Esophagus squamous epithelium (tissue), 5 donors: Measurements from ENCODE around the gene SMYD3. TPM values are rescaled to one million over a fixed set of nuclear protein-coding genes. Genes with fewer than 3 reads are reported as not detected.

Source experiments
- DNase-seq: peaks from one replicate; lab custom pipeline; 2025; lab: John Stamatoyannopoulos, UW
- H3K27ac ChIP-seq, 4 donors: fragments of 200-600 bp; sonication (generic); one replicate each; pipeline ENCODE4 v1.5.1; 2016 to 2019; ENCODE audit warnings: mild to moderate bottlenecking in 1 of 4
- H3K27me3 ChIP-seq, 4 donors: fragments of 200-600 bp; sonication (generic); 1 replicate in 3 of 4; 2 replicates in 1 of 4; pipeline versions ENCODE4 v1.5.1 to v1.6.0; 2017 to 2021; ENCODE audit warnings: antibody characterized with exemption in 1 of 4
- H3K36me3 ChIP-seq, 3 donors: fragments of 200-600 bp; sonication (generic); one replicate each; pipeline ENCODE4 v1.5.1; 2016 to 2019
- H3K4me1 ChIP-seq, 3 donors: fragments of 200-600 bp; sonication (generic); one replicate each; pipeline ENCODE4 v1.5.1; 2017 to 2019
- H3K4me3 ChIP-seq, 4 donors: fragments of 200-600 bp; sonication (generic); 1 replicate in 3 of 4; 2 replicates in 1 of 4; pipeline ENCODE4 v1.5.1; 2016 to 2019; ENCODE audit warnings: mild to moderate bottlenecking in 2 of 4, moderate library complexity in 1 of 4
- H3K9me3 ChIP-seq, 3 donors: fragments of 200-600 bp; sonication (generic); one replicate each; pipeline ENCODE4 v1.5.1; 2016 to 2019
- CTCF ChIP-seq, 6 experiments: fragments of 450-650 bp in 4 of 6; fragments of 200-600 bp in 2 of 6; sonication (generic) in 2 of 6; IDR thresholded peaks; one replicate each; pipeline ENCODE4 v1.5.1; 2016 to 2019; ENCODE audit warnings: antibody characterized with exemption in 6 of 6, mild to moderate bottlenecking in 4 of 6, moderate library complexity in 4 of 6
- POLR2A ChIP-seq, 4 donors: fragments of 450-650 bp; IDR thresholded peaks; one replicate each; pipeline ENCODE4 v1.6.1; 2017; ENCODE audit warnings: antibody characterized with exemption in 4 of 4, mild to moderate bottlenecking in 4 of 4, moderate library complexity in 3 of 4
- WGBS, 2 donors: methylation state at CpG; one replicate each; pipeline ENCODE4 v1.1.5; 2018; 5-methylcytosine and 5-hydroxymethylcytosine counted together
- intact Hi-C: fragments of 100-400 bp; cut with DNase I; formaldehyde crosslinking; loops from one replicate; pipeline ENCODE4 v1.15.0; 2022
- total RNA-seq, 4 donors: library from RNA; depleted of rRNA; stranded (reverse); fragments of >200 nt; gene quantifications; one replicate each; pipeline ENCODE4 v1.1.0, GENCODE V29; 2016
- donor health status: DM: yes; HTN: yes; CAD: no.

The SMYD3 gene
- total RNA-seq, 4 donors from 2014 or later: 8.4 to 15.8 (median 11.5) TPM

GRCh38 chr1:245751726-245752470, 755.2 kb downstream of the SMYD3 start:
- H3K27me3 ChIP-seq: no peaks in the 10 kb centered on the region
- TF ChIP-seq POLR2A (IDR thresholded peaks at IDR 0.05) (no peak), CTCF (IDR thresholded peaks at IDR 0.05) (no peak)
- no peak overlapping the region for H3K27ac ChIP-seq
- no peak overlapping the region for H3K4me3 ChIP-seq
- H3K9me3 ChIP-seq: no peaks in the 10 kb centered on the region
- peaks cover 0 to 16% (median 0%) of the 10 kb centered on the region in 3 donors for H3K36me3 ChIP-seq
- intact Hi-C loops: no loop called here
- H3K4me1 ChIP-seq: no peaks in the 10 kb centered on the region
- DNase-seq: no peak
- WGBS, 2 donors: 84 to 85% methylated on average over 9 to 12 of the region's 12 CpGs

GRCh38 chr1:245751116-245751515, 756.0 kb downstream of the SMYD3 start:
- TF ChIP-seq CTCF (IDR thresholded peaks at IDR 0.05) (no peak), POLR2A (IDR thresholded peaks at IDR 0.05) (no peak)
- WGBS, 2 donors: 72 to 79% methylated on average over 4 of the region's 4 CpGs
- H3K36me3 ChIP-seq: peaks cover 0 to 16% (median 0%) of the 10 kb centered on the region in 3 donors
- H3K4me1 ChIP-seq: no peaks in the 10 kb centered on the region
- no peak overlapping the region for H3K27ac ChIP-seq
- H3K4me3 ChIP-seq: no peak overlapping the region
- H3K9me3 ChIP-seq: no peaks in the 10 kb centered on the region
- no peak for DNase-seq
- no peaks in the 10 kb centered on the region for H3K27me3 ChIP-seq
- intact Hi-C loops: no loop called here

DNA sequence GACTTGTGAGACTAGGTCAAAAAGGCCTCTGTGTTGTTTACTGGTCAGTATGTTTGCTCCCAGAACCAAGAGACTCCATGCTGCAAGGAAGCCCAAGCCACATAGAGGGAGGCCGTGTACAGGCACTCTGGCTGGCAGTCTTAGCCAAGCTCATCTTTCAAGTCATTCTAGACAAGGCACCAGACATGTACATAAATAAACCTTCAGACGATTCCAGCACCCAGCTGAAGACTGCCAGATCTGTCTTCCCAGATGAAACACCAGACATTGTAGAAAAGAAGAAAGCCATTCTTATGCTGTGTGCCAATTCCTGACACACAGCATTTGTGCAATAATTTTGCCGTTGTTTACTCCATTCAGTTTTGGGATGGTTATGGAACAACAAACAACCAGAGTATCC, 756.8 kb downstream of the SMYD3 start:
- Histone ChIP-seq H3K36me3 (peaks cover 0 to 16% (median 0%) of the 10 kb centered on the region in 3 donors), H3K4me1 (no peaks in the 10 kb centered on the region), H3K9me3 (no peaks in the 10 kb centered on the region), H3K27ac (no peak overlapping the region), H3K27me3 (no peaks in the 10 kb centered on the region), H3K4me3 (no peak overlapping the region)
- 43 to 77% methylated on average over 3 of the region's 3 CpGs for WGBS, 2 donors
- TF ChIP-seq CTCF (IDR thresholded peaks at IDR 0.05): no peak
- TF ChIP-seq POLR2A (IDR thresholded peaks at IDR 0.05): no peak
- intact Hi-C loops: no loop called here
- no peak for DNase-seq

- no peak for TF ChIP-seq POLR2A (IDR thresholded peaks at IDR 0.05)
- TF ChIP-seq CTCF (IDR thresholded peaks at IDR 0.05): no peak
- Histone ChIP-seq H3K27me3 (no peaks in the 10 kb centered on the region), H3K9me3 (no peaks in the 10 kb centered on the region), H3K4me1 (no peaks in the 10 kb centered on the region), H3K4me3 (no peak overlapping the region), H3K27ac (no peak overlapping the region), H3K36me3 (peaks cover 0 to 16% (median 0%) of the 10 kb centered on the region in 3 donors)
- DNase-seq: no peak
- 66 to 72% methylated on average over 3 of the region's 3 CpGs for WGBS, 2 donors
- intact Hi-C loops: no loop called here
Observed at GRCh38 chr1:245749053-245749452, 758.0 kb downstream of the SMYD3 start.

- peaks cover 0 to 16% (median 0%) of the 10 kb centered on the region in 3 donors for H3K36me3 ChIP-seq
- H3K9me3 ChIP-seq: no peaks in the 10 kb centered on the region
- WGBS, 2 donors: 83 to 87% methylated on average over 3 of the region's 3 CpGs
- H3K27me3 ChIP-seq: no peaks in the 10 kb centered on the region
- DNase-seq: no peak
- intact Hi-C loops: no loop called here
- no peak for TF ChIP-seq CTCF (IDR thresholded peaks at IDR 0.05)
- TF ChIP-seq POLR2A (IDR thresholded peaks at IDR 0.05): no peak
- H3K4me3 ChIP-seq: no peak overlapping the region
- H3K27ac ChIP-seq: no peak overlapping the region
- H3K4me1 ChIP-seq: no peaks in the 10 kb centered on the region
Observed at GRCh38 chr1:245748646-245749045, 758.4 kb downstream of the SMYD3 start.
